ENCODE measurements around the gene FEM1A.
"Not testable (repeated sequence)": the region's sequence is repeated elsewhere in the genome, so short reads cannot be mapped to it uniquely, and the experiment has no call there.

The FEM1A gene

GRCh38 chr19:4814625-4815425 is 23.3 kb downstream of the FEM1A start:
- DNase-seq: no peak

- DNase-seq: peak; percentile 99
Observed at GRCh38 chr19:4815426-4816201, 24.1 kb downstream of the FEM1A start.

GRCh38 chr19:4816202-4816949 is 24.8 kb downstream of the FEM1A start:
- no peak for DNase-seq

- DNase-seq: no peak
Observed at GRCh38 chr19:4816950-4817278, 25.4 kb downstream of the FEM1A start.

- no peak for DNase-seq
Observed at GRCh38 chr19:4817467-4818277, 26.1 kb downstream of the FEM1A start.

- DNase-seq: no peak
Observed at GRCh38 chr19:4821265-4821664, 29.7 kb downstream of the FEM1A start.

GRCh38 chr19:4822354-4822753 is 30.8 kb downstream of the FEM1A start:
- DNase-seq: not testable (repeated sequence)

- DNase-seq: no peak
Observed at GRCh38 chr19:4823577-4823976, 32.0 kb downstream of the FEM1A start.

- DNase-seq: peak; percentile 62
Observed at GRCh38 chr19:4829001-4829712, 37.6 kb downstream of the FEM1A start.

GRCh38 chr19:4830332-4830731 is 38.8 kb downstream of the FEM1A start:
- DNase-seq: no peak

GRCh38 chr19:4830768-4831265 is 39.3 kb downstream of the FEM1A start:
- DNase-seq: no peak

GRCh38 chr19:4831304-4831978 is 39.9 kb downstream of the FEM1A start, which contains the start of gene TICAM1:
TICAM1 (minus strand) TSS chr19:4831712; CDS start chr19:4818377, 13,335 bp downstream.
- DNase-seq: peak; percentile 71

- DNase-seq: not testable (repeated sequence)
Observed at GRCh38 chr19:4831979-4832340, 40.4 kb downstream of the FEM1A start.

GRCh38 chr19:4832776-4833175 is 41.2 kb downstream of the FEM1A start:
- no peak for DNase-seq

- no peak for DNase-seq
Observed at GRCh38 chr19:4839192-4839591, 47.7 kb downstream of the FEM1A start.

- DNase-seq: no peak
Observed at GRCh38 chr19:4843647-4843965, 52.1 kb downstream of the FEM1A start.

- no peak for DNase-seq
Observed at GRCh38 chr19:4844348-4845179, 53.0 kb downstream of the FEM1A start.

- DNase-seq: not testable (repeated sequence)
Observed at GRCh38 chr19:4845975-4846374, 54.4 kb downstream of the FEM1A start.

GRCh38 chr19:4847190-4847973 is 55.8 kb downstream of the FEM1A start:
- DNase-seq: no peak

- no peak for DNase-seq
Observed at GRCh38 chr19:4849019-4849418, 57.5 kb downstream of the FEM1A start.

Measured in hematopoietic multipotent progenitor cell treated with erythropoietin and hydrocortisone succinate and interleukin-3 and kit ligand, for 6 days (in vitro differentiated cells).